ENCODE results near the gene SMG9.

SMG9 gene

DNA sequence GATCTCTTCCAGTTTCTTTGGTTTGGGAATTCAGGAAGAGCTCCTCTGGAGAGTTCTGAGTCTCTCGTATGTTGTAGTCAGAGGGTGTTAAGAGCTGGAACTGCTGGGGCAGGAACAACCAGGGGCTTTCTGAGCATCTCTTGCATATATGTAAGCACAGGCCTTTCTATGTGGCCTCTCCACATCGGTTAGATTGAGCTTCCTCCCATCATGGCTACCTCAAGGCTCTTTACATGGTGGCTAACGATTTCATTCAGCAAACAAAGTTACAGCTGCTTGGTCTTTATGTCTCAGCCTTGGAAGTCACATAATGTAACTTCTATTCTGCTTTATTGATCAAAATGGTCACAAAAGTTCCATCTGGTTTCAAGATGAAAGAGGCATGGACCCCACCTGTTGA, 64.3 kb downstream of the SMG9 start:
- no peak for DNase-seq (ENCODE audit: extremely low spot score)
- ChIA-PET POLR2A (interaction anchor here (0.9 kb wide), 1 partner anchor 13 kb away, joined by 3 read pairs; no protein-coding TSS in a partner anchor), CTCF (no interaction called here)
- TF ChIP-seq L3MBTL2 (conservative IDR thresholded peaks at IDR 0.05) (no peak), ZNF384 (IDR thresholded peaks at IDR 0.05) (no peak), LEF1 (IDR thresholded peaks at IDR 0.05; ENCODE audit: borderline replicate concordance) (no peak), FOXA1 (IDR thresholded peaks at IDR 0.05) (no peak), BHLHE40 (IDR thresholded peaks at IDR 0.05; ENCODE audit: borderline replicate concordance) (no peak), CTBP1 (IDR thresholded peaks at IDR 0.05; ENCODE audit: borderline replicate concordance) (no peak), ELF4 (IDR thresholded peaks at IDR 0.05) (no peak), SP1 (IDR thresholded peaks at IDR 0.05) (no peak), FOXK2 (IDR thresholded peaks at IDR 0.05) (no peak), FOXM1 (IDR thresholded peaks at IDR 0.05; ENCODE audit: borderline replicate concordance) (no peak), ARNT (IDR thresholded peaks at IDR 0.05) (no peak), NFRKB (IDR thresholded peaks at IDR 0.05) (no peak), TARDBP (IDR thresholded peaks at IDR 0.05) (no peak)
- TF ChIP-seq, protein P1, sequence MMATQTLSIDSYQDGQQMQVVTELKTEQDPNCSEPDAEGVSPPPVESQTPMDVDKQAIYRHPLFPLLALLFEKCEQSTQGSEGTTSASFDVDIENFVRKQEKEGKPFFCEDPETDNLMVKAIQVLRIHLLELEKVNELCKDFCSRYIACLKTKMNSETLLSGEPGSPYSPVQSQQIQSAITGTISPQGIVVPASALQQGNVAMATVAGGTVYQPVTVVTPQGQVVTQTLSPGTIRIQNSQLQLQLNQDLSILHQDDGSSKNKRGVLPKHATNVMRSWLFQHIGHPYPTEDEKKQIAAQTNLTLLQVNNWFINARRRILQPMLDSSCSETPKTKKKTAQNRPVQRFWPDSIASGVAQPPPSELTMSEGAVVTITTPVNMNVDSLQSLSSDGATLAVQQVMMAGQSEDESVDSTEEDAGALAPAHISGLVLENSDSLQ (IDR thresholded peaks at IDR 0.05) = no peak

DNA sequence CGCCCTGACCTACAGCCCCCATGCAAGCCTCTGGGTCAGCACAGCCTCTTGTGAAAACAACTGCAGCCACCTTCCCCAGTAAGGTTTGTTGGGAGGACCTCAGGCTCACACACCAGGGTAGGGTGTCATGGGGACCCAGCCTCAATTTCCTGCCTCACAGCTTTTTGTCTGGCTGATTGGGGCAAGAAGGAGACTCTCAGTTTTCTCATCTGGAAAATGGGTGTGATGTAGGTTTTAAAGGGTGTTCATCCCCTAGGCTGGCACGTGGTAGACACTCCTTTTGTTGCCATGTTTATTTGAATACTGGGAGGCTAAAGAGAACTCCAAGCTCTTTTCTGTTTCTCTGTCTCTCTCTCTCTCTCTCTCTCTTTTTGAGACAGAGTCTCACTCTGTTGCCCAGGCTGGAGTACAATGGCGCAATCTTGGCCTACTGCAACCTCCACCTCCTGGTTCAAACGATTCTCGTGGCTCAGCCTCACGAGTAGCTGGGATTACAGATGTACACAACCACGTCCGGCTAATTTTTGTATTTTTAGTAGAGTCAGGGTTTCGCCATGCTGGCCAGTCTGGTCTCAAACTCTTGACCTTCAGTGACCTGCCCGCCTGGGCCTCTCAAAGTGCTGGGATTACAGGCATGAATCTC, 66.6 kb downstream of the SMG9 start:
- DNase-seq (ENCODE audit: extremely low spot score) = no peak
- ChIA-PET CTCF (interaction anchor here (1.3 kb wide), 1 partner anchor 20 kb away, joined by 3 read pairs; no protein-coding TSS in a partner anchor), POLR2A (no interaction called here)
- no peak for TF ChIP-seq SP1 (IDR thresholded peaks at IDR 0.05)
- no peak for TF ChIP-seq TARDBP (IDR thresholded peaks at IDR 0.05)
- no peak for TF ChIP-seq FOXM1 (IDR thresholded peaks at IDR 0.05; ENCODE audit: borderline replicate concordance)
- TF ChIP-seq L3MBTL2 (conservative IDR thresholded peaks at IDR 0.05) = no peak
- no peak for TF ChIP-seq HDGF (IDR thresholded peaks at IDR 0.05; ENCODE audit: borderline replicate concordance)
- TF ChIP-seq FOXA1 (IDR thresholded peaks at IDR 0.05) = no peak
- TF ChIP-seq ARNT (IDR thresholded peaks at IDR 0.05) = no peak
- TF ChIP-seq ELF4 (IDR thresholded peaks at IDR 0.05) = no peak
- no peak for TF ChIP-seq ZNF384 (IDR thresholded peaks at IDR 0.05)
- TF ChIP-seq CTBP1 (IDR thresholded peaks at IDR 0.05; ENCODE audit: borderline replicate concordance) = no peak
- no peak for TF ChIP-seq SUZ12 (IDR thresholded peaks at IDR 0.05)
- TF ChIP-seq, protein P1 (IDR thresholded peaks at IDR 0.05) = no peak
- TF ChIP-seq NFRKB (IDR thresholded peaks at IDR 0.05) = no peak
- no peak for TF ChIP-seq LEF1 (IDR thresholded peaks at IDR 0.05; ENCODE audit: borderline replicate concordance)
- no peak for TF ChIP-seq FOXK2 (IDR thresholded peaks at IDR 0.05)
- no peak for TF ChIP-seq BHLHE40 (IDR thresholded peaks at IDR 0.05; ENCODE audit: borderline replicate concordance)

DNA sequence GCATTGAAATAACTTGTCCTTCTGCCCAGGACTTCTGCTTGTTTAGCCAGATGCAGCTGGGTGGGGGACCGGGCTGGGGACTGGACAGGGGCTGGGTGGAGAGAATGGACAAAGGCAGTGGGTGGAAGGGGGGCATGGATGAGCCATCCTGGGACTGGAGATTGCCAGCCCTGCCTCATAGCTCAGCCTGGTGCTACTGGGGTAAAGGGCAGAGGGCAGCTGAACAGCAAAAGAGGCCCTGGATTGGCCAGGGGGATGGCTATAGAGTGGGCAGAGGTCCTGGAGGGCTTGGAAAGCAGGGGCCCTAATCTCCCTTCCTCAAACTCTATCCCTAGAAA, 67.1 kb downstream of the SMG9 start:
- ChIA-PET CTCF (interaction anchor here (1.3 kb wide), 1 partner anchor 19 kb away, joined by 3 read pairs; no protein-coding TSS in a partner anchor), POLR2A (no interaction called here)
- DNase-seq (ENCODE audit: extremely low spot score) = no peak
- no peak for TF ChIP-seq L3MBTL2 (conservative IDR thresholded peaks at IDR 0.05)
- no peak for TF ChIP-seq HDGF (IDR thresholded peaks at IDR 0.05; ENCODE audit: borderline replicate concordance)
- no peak for TF ChIP-seq TARDBP (IDR thresholded peaks at IDR 0.05)
- TF ChIP-seq NFRKB (IDR thresholded peaks at IDR 0.05) = no peak
- TF ChIP-seq SP1 (IDR thresholded peaks at IDR 0.05) = no peak
- TF ChIP-seq CTBP1 (IDR thresholded peaks at IDR 0.05; ENCODE audit: borderline replicate concordance) = no peak
- TF ChIP-seq, protein P1 (IDR thresholded peaks at IDR 0.05) = no peak

DNA sequence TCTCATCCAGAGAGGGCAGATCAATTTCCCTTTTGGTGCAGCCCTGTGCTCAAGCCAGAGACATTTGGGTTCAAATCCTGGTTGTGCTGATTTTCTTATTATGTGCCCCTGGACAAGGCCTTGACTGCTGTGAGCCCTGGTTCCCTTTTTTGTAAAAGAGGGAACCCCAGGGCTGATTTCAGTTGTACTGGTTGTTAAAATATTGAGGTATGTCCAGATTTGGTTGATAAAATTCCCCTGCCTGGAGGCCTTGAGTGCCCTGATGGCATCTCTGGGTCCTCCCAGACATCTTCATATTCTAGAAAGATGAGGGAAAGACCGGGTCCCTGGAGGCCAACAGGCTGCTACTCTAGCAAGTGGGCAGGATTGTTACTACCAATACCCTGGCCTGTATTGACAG, 70.4 kb downstream of the SMG9 start:
- POLR2A ChIA-PET = no interaction called here
- no peak for TF ChIP-seq CTBP1 (IDR thresholded peaks at IDR 0.05; ENCODE audit: borderline replicate concordance)
- TF ChIP-seq FOXA1 (IDR thresholded peaks at IDR 0.05) = no peak
- no peak for TF ChIP-seq LEF1 (IDR thresholded peaks at IDR 0.05; ENCODE audit: borderline replicate concordance)
- TF ChIP-seq L3MBTL2 (conservative IDR thresholded peaks at IDR 0.05) = no peak
- TF ChIP-seq SUZ12 (IDR thresholded peaks at IDR 0.05) = no peak
- TF ChIP-seq SP1 (IDR thresholded peaks at IDR 0.05) = no peak
- no peak for TF ChIP-seq BHLHE40 (IDR thresholded peaks at IDR 0.05; ENCODE audit: borderline replicate concordance)
- TF ChIP-seq ELF4 (IDR thresholded peaks at IDR 0.05) = no peak
- CTCF ChIA-PET = no interaction called here
- no peak for DNase-seq (ENCODE audit: extremely low spot score)

DNA sequence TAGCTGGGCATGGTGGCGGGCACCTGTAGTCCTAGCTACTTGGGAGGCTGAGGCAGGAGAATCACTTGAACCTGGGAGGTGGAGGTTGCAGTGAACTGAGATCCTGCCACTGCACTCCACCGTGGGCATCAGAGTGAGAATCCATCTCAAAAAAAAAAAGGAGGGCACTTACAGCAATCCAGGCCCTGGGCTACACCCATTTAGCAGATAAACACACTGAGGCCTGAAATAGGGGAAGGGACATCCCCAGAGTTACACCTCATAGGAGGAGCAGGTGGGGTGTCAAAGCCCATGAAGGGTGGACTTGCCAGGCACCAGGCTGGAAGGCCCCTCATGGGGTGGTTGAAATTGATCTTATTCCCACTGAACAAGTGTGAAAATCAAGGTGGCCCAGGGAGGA, 70.9 kb downstream of the SMG9 start:
- POLR2A ChIA-PET = no interaction called here
- CTCF ChIA-PET = no interaction called here
- TF ChIP-seq HDGF (IDR thresholded peaks at IDR 0.05; ENCODE audit: borderline replicate concordance) = no peak
- TF ChIP-seq NFRKB (IDR thresholded peaks at IDR 0.05) = no peak
- no peak for TF ChIP-seq SP1 (IDR thresholded peaks at IDR 0.05)
- no peak for TF ChIP-seq BHLHE40 (IDR thresholded peaks at IDR 0.05; ENCODE audit: borderline replicate concordance)
- no peak for TF ChIP-seq ARNT (IDR thresholded peaks at IDR 0.05)
- TF ChIP-seq LEF1 (IDR thresholded peaks at IDR 0.05; ENCODE audit: borderline replicate concordance) = no peak
- TF ChIP-seq FOXK2 (IDR thresholded peaks at IDR 0.05) = no peak
- TF ChIP-seq SUZ12 (IDR thresholded peaks at IDR 0.05) = no peak
- TF ChIP-seq FOXM1 (IDR thresholded peaks at IDR 0.05; ENCODE audit: borderline replicate concordance) = no peak
- no peak for TF ChIP-seq L3MBTL2 (conservative IDR thresholded peaks at IDR 0.05)
- no peak for TF ChIP-seq FOXA1 (IDR thresholded peaks at IDR 0.05)
- no peak for TF ChIP-seq ZNF384 (IDR thresholded peaks at IDR 0.05)
- TF ChIP-seq, protein P1 (IDR thresholded peaks at IDR 0.05) = no peak
- TF ChIP-seq TARDBP (IDR thresholded peaks at IDR 0.05) = no peak
- TF ChIP-seq ELF4 (IDR thresholded peaks at IDR 0.05) = no peak
- no peak for TF ChIP-seq CTBP1 (IDR thresholded peaks at IDR 0.05; ENCODE audit: borderline replicate concordance)
- DNase-seq (ENCODE audit: extremely low spot score) = no peak

Data from HEK293T (cell line).